ENCODE measurements around the gene IGIP.

DNA sequence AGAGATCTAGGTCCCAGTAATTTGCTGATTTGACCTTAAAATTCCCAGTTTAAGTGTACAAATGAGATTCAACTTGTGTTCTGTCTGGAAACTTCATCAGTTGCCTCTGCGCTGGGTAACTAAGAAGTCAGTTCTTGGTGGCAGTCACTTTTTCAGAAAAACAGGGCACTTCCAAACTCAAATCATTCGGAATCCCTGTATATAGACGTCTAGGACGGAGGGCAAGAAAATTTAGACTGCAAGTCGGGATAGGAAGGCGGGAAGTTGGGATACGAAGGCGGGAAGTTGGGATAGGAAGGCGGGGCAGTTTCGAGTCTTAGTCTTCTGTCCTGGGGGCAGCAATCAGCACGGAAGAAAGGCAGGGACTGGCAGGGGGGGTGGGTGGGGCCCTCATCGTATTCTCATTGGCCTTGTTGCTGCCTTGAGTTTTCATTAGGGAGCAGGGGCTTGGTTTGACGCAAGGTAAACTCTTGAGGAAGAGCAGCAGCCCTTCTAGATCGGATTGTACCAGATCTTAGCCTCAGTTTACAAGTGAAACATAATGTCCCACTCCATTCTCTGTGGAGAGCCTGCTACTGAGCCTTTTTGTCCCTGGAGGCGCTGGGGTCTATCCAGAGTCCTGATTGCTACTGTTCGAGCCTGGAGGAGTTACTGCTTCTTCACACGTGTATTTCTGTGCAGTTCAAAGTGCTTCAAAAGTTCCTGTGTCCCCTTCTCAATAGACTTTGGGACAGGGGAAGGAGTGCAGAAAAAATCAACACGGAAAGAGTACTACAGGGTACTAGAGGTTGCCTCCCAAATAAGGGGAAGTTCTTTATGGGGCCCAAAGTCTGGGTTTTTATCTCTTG, 14.5 kb upstream of the IGIP start:
- TF ChIP-seq CTCF (IDR thresholded peaks at IDR 0.05; ENCODE audit: insufficient read depth, low read length), result no peak
- TF ChIP-seq POLR2AphosphoS5 (IDR thresholded peaks at IDR 0.05; ENCODE audit: low read depth), result no peak
- TF ChIP-seq, protein P1, sequence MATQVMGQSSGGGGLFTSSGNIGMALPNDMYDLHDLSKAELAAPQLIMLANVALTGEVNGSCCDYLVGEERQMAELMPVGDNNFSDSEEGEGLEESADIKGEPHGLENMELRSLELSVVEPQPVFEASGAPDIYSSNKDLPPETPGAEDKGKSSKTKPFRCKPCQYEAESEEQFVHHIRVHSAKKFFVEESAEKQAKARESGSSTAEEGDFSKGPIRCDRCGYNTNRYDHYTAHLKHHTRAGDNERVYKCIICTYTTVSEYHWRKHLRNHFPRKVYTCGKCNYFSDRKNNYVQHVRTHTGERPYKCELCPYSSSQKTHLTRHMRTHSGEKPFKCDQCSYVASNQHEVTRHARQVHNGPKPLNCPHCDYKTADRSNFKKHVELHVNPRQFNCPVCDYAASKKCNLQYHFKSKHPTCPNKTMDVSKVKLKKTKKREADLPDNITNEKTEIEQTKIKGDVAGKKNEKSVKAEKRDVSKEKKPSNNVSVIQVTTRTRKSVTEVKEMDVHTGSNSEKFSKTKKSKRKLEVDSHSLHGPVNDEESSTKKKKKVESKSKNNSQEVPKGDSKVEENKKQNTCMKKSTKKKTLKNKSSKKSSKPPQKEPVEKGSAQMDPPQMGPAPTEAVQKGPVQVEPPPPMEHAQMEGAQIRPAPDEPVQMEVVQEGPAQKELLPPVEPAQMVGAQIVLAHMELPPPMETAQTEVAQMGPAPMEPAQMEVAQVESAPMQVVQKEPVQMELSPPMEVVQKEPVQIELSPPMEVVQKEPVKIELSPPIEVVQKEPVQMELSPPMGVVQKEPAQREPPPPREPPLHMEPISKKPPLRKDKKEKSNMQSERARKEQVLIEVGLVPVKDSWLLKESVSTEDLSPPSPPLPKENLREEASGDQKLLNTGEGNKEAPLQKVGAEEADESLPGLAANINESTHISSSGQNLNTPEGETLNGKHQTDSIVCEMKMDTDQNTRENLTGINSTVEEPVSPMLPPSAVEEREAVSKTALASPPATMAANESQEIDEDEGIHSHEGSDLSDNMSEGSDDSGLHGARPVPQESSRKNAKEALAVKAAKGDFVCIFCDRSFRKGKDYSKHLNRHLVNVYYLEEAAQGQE (IDR thresholded peaks at IDR 0.05; ENCODE audit: insufficient replicate concordance, low read depth), result no peak
- TF ChIP-seq SPI1 (IDR thresholded peaks at IDR 0.05; ENCODE audit: borderline replicate concordance, low read depth), result no peak
